ENCODE data around the gene MTM1. TPM values are rescaled to one million over a fixed set of nuclear protein-coding genes. Genes with fewer than 3 reads are reported as not detected.

The MTM1 gene
- total and polyA plus RNA-seq, 2 experiments from 2014 or later, result 8.1 to 8.9 TPM

- no peak overlapping the region for H3K9ac ChIP-seq
- no peak overlapping the region for H2AFZ ChIP-seq
- no peaks in the 10 kb centered on the region for H3K9me2 ChIP-seq (ENCODE audit: insufficient read depth)
- H3K79me2 ChIP-seq (ENCODE audit: insufficient read depth), result no peaks in the 10 kb centered on the region
- H3K27ac ChIP-seq, result no peak overlapping the region
- no peaks in the 10 kb centered on the region for H3K9me3 ChIP-seq (ENCODE audit: low read depth)
- in situ Hi-C loops (cut with MboI), result no loop called here
- DNase-seq, result no peak
- H4K20me1 ChIP-seq (ENCODE audit: insufficient read depth), result no peaks in the 10 kb centered on the region
- H3K4me1 ChIP-seq (ENCODE audit: insufficient read depth), result no peaks in the 10 kb centered on the region
- H3K4me3 ChIP-seq, result no peak overlapping the region
- no peaks in the 10 kb centered on the region for H3K27me3 ChIP-seq (replicated peaks; ENCODE audit: insufficient read depth)
- H3K36me3 ChIP-seq (ENCODE audit: low read depth), result no peaks in the 10 kb centered on the region
- WGBS, 2 experiments (ENCODE audit: low coverage in 1 of 2, low lambda C conversion rate in 2 of 2, missing lambda C conversion rate in 2 of 2), result 54 to 73% methylated on average over 6 to 7 of the region's 8 CpGs
- TF ChIP-seq EZH2phosphoT487 (IDR thresholded peaks at IDR 0.05; ENCODE audit: insufficient read depth, low read depth), result no peak
- TF ChIP-seq EZH2 (IDR thresholded peaks at IDR 0.05; ENCODE audit: insufficient read depth, poor library complexity, severe bottlenecking), result no peak
- no peak overlapping the region for H3K4me2 ChIP-seq (ENCODE audit: unreplicated experiment)
- H3F3A ChIP-seq (ENCODE audit: insufficient read depth), result no peaks in the 10 kb centered on the region
These were observed 31.8 kb upstream of the MTM1 start for GRCh38 chrX:150536455-150537116.

GRCh38 chrX:150537851-150538250, 30.6 kb upstream of the MTM1 start:
- TF ChIP-seq EZH2phosphoT487 (IDR thresholded peaks at IDR 0.05; ENCODE audit: insufficient read depth, low read depth), result no peak
- no peak for TF ChIP-seq EZH2 (IDR thresholded peaks at IDR 0.05; ENCODE audit: insufficient read depth, poor library complexity, severe bottlenecking)
- Histone ChIP-seq H3K4me2 (ENCODE audit: unreplicated experiment) (no peak overlapping the region), H3K79me2 (ENCODE audit: insufficient read depth) (no peaks in the 10 kb centered on the region), H3K9ac (no peak overlapping the region), H3F3A (ENCODE audit: insufficient read depth) (no peaks in the 10 kb centered on the region), H3K4me1 (ENCODE audit: insufficient read depth) (no peaks in the 10 kb centered on the region), H4K20me1 (ENCODE audit: insufficient read depth) (no peaks in the 10 kb centered on the region), H3K27ac (no peak overlapping the region), H3K9me2 (ENCODE audit: insufficient read depth) (no peaks in the 10 kb centered on the region), H3K27me3 (replicated peaks; ENCODE audit: insufficient read depth) (no peaks in the 10 kb centered on the region), H3K36me3 (ENCODE audit: low read depth) (no peaks in the 10 kb centered on the region), H3K9me3 (ENCODE audit: low read depth) (no peaks in the 10 kb centered on the region), H2AFZ (no peak overlapping the region), H3K4me3 (no peak overlapping the region)
- no peak for DNase-seq
- in situ Hi-C loops (cut with MboI), result no loop called here
- WGBS, 2 experiments (ENCODE audit: low coverage in 1 of 2, low lambda C conversion rate in 2 of 2, missing lambda C conversion rate in 2 of 2), result 5 to 7% methylated on average over 6 of the region's 6 CpGs

- no peak overlapping the region for H2AFZ ChIP-seq
- in situ Hi-C loops (cut with MboI), result no loop called here
- no peaks in the 10 kb centered on the region for H3K4me1 ChIP-seq (ENCODE audit: insufficient read depth)
- H3K9me3 ChIP-seq (ENCODE audit: low read depth), result no peaks in the 10 kb centered on the region
- no peaks in the 10 kb centered on the region for H3K27me3 ChIP-seq (replicated peaks; ENCODE audit: insufficient read depth)
- no peak overlapping the region for H3K4me3 ChIP-seq
- no peak for DNase-seq
- H3F3A ChIP-seq (ENCODE audit: insufficient read depth), result no peaks in the 10 kb centered on the region
- no peak overlapping the region for H3K27ac ChIP-seq
- TF ChIP-seq EZH2phosphoT487 (IDR thresholded peaks at IDR 0.05; ENCODE audit: insufficient read depth, low read depth) (no peak), EZH2 (IDR thresholded peaks at IDR 0.05; ENCODE audit: insufficient read depth, poor library complexity, severe bottlenecking) (no peak)
- H3K4me2 ChIP-seq (ENCODE audit: unreplicated experiment), result no peak overlapping the region
- no peaks in the 10 kb centered on the region for H3K36me3 ChIP-seq (ENCODE audit: low read depth)
- WGBS, 2 experiments (ENCODE audit: low coverage in 1 of 2, low lambda C conversion rate in 2 of 2, missing lambda C conversion rate in 2 of 2), result 50 to 55% methylated on average over 5 to 6 of the region's 6 CpGs
- H3K79me2 ChIP-seq (ENCODE audit: insufficient read depth), result no peaks in the 10 kb centered on the region
- H3K9ac ChIP-seq, result no peak overlapping the region
- no peaks in the 10 kb centered on the region for H3K9me2 ChIP-seq (ENCODE audit: insufficient read depth)
- H4K20me1 ChIP-seq (ENCODE audit: insufficient read depth), result no peaks in the 10 kb centered on the region
These were observed 27.5 kb upstream of the MTM1 start for GRCh38 chrX:150540965-150541364.

- no peaks in the 10 kb centered on the region for H3F3A ChIP-seq (ENCODE audit: insufficient read depth)
- no peak overlapping the region for H3K4me3 ChIP-seq
- no peak for TF ChIP-seq EZH2phosphoT487 (IDR thresholded peaks at IDR 0.05; ENCODE audit: insufficient read depth, low read depth)
- TF ChIP-seq EZH2 (IDR thresholded peaks at IDR 0.05; ENCODE audit: insufficient read depth, poor library complexity, severe bottlenecking), result no peak
- no peak overlapping the region for H3K27ac ChIP-seq
- peaks cover 5% of the 10 kb centered on the region; the same call in 1 of the 2 replicates for H3K4me1 ChIP-seq (ENCODE audit: insufficient read depth)
- H3K4me2 ChIP-seq (ENCODE audit: unreplicated experiment), result no peak overlapping the region
- H3K9me2 ChIP-seq (ENCODE audit: insufficient read depth), result no peaks in the 10 kb centered on the region
- H4K20me1 ChIP-seq (ENCODE audit: insufficient read depth), result no peaks in the 10 kb centered on the region
- H3K36me3 ChIP-seq (ENCODE audit: low read depth), result no peaks in the 10 kb centered on the region
- no peak overlapping the region for H3K9ac ChIP-seq
- in situ Hi-C loops (cut with MboI), result no loop called here
- no peaks in the 10 kb centered on the region for H3K79me2 ChIP-seq (ENCODE audit: insufficient read depth)
- DNase-seq, result no peak
- H2AFZ ChIP-seq, result no peak overlapping the region
- 94 to 100% methylated on average over 1 to 4 of the region's 4 CpGs for WGBS, 2 experiments (ENCODE audit: low coverage in 1 of 2, low lambda C conversion rate in 2 of 2, missing lambda C conversion rate in 2 of 2)
- no peaks in the 10 kb centered on the region for H3K9me3 ChIP-seq (ENCODE audit: low read depth)
- H3K27me3 ChIP-seq (replicated peaks; ENCODE audit: insufficient read depth), result no peaks in the 10 kb centered on the region
These were observed 25.6 kb upstream of the MTM1 start for GRCh38 chrX:150542846-150543229.

All from GM23248 (cell line).